Gastrocnemius medialis (tissue), 4 donors: Measurements from ENCODE around the gene VPS35L. TPM values are rescaled to one million over a fixed set of nuclear protein-coding genes. Genes with fewer than 3 reads are reported as not detected.
A peak's percentile ranks its signal among the peaks of the same experiment; 100 is the strongest.

Experiments
- ATAC-seq, 2 donors: fragments of 150-250 bp; one replicate each; pipeline ENCODE4 v1.9.1; 2016
- DNase-seq, 2 donors: peaks; one replicate each; pipeline ENCODE4 v3.0.0-alpha.2; 2019
- H3K27ac ChIP-seq, 4 donors: fragments of 200-600 bp; sonication (generic); 1 replicate in 1 of 4; 2 replicates in 3 of 4; pipeline ENCODE4 v1.5.1; 2016 to 2018; ENCODE audit warnings: mild to moderate bottlenecking in 2 of 4, moderate library complexity in 1 of 4
- H3K27me3 ChIP-seq, 3 donors: fragments of 200-600 bp; sonication (generic) in 2 of 3; 1 replicate in 1 of 3; 2 replicates in 2 of 3; pipeline versions ENCODE4 v1.5.1 to v1.6.0; 2016 to 2019; ENCODE audit warnings: mild to moderate bottlenecking in 1 of 3, moderate library complexity in 1 of 3
- H3K36me3 ChIP-seq, 2 donors: fragments of 200-600 bp; sonication (generic) in 1 of 2; one replicate each; pipeline ENCODE4 v1.5.1; 2017 to 2018
- H3K4me1 ChIP-seq, 2 donors: fragments of 200-600 bp; sonication (generic) in 1 of 2; one replicate each; pipeline ENCODE4 v1.5.1; 2016 to 2017; ENCODE audit warnings: mild to moderate bottlenecking in 2 of 2
- H3K4me3 ChIP-seq, 4 donors: fragments of 200-600 bp; sonication (generic) in 3 of 4; 1 replicate in 1 of 4; 2 replicates in 3 of 4; pipeline ENCODE4 v1.5.1; 2016 to 2019; ENCODE audit warnings: mild to moderate bottlenecking in 2 of 4
- H3K9me3 ChIP-seq, 3 donors: fragments of 200-600 bp; sonication (generic) in 2 of 3; 1 replicate in 1 of 3; 2 replicates in 2 of 3; pipeline ENCODE4 v1.5.1; 2016 to 2019
- POLR2A ChIP-seq, 2 donors: fragments of 450-650 bp; IDR thresholded peaks; one replicate each; pipeline ENCODE4 v1.6.1; 2017; ENCODE audit warnings: antibody characterized with exemption in 2 of 2, mild to moderate bottlenecking in 2 of 2, moderate library complexity in 2 of 2
- in situ Hi-C, 4 donors: fragments of 200-750 bp; cut with MboI; loops; one replicate each; pipeline versions ENCODE4 v1.15.0 to v1.8.0; 2017; ENCODE audit warnings: low sequenced_read_pairs in 4 of 4
- intact Hi-C: fragments of 100-400 bp; cut with DNase I; formaldehyde crosslinking; loops from one replicate; pipeline ENCODE4 v1.15.1; 2023; ENCODE audit warnings: low total_unique reads
- total RNA-seq, 4 donors: library from RNA; depleted of rRNA; stranded (reverse); fragments of >200 nt; gene quantifications; one replicate each; pipeline versions ENCODE4 v1.1.0 to v1.2.3, GENCODE V29; 2016
- TF ChIP-seq, protein P1 (sequence below), 5 experiments: fragments of 450-650 bp in 3 of 5; fragments of 200-600 bp in 2 of 5; sonication (generic) in 2 of 5; IDR thresholded peaks in 4 of 5; conservative IDR thresholded peaks in 1 of 5; 1 replicate in 4 of 5; 2 replicates in 1 of 5; pipeline ENCODE4 v1.5.1; 2016 to 2019; ENCODE audit warnings: antibody characterized with exemption in 5 of 5, mild to moderate bottlenecking in 3 of 5, moderate library complexity in 3 of 5

Gene VPS35L
- total RNA-seq, 4 donors from 2014 or later = 16.9 to 29.1 (median 24.8) TPM

DNA sequence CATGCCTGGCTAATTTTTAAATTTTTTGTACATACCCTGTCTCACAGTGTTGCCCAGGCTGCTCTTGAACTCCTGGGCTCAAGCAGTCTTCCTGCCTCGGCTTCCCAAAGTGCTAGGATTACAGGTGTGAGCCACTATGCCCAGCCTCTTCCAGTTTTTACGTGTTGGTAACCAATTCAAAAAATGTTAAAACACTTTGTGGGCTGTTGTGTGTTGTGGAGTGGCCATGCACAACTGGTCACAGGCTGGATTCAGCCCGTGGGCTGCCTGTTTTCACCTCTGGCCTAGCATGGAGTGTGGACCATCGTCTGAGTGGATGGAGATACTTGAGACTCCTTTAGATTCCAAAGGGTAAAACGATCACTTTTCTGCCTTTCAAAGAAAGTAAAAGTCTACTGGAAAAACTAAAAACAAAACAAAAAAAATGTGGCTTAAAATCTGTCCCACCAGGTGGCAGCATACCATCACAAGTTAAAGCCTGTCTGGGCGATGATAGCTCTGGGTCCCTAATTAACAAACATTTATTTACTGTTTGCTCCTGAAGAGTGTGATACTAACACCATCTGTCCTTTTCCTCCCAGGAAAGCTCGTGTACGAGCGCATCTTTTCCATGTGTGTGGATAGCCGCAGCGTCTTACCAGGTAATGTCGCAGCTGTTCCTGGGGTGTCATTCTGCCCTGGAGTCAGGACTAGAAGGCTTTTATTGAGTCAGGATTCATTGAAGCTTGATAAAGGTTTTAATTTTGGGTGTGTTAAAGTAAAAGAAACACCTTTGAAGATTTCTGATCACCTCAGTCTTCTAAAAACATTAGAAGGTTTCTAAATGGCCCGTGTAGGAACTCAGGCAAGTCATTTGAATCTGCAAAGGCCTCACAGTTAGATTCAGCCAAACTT, 45.8 kb downstream of the VPS35L start:
- TF ChIP-seq, protein P1, sequence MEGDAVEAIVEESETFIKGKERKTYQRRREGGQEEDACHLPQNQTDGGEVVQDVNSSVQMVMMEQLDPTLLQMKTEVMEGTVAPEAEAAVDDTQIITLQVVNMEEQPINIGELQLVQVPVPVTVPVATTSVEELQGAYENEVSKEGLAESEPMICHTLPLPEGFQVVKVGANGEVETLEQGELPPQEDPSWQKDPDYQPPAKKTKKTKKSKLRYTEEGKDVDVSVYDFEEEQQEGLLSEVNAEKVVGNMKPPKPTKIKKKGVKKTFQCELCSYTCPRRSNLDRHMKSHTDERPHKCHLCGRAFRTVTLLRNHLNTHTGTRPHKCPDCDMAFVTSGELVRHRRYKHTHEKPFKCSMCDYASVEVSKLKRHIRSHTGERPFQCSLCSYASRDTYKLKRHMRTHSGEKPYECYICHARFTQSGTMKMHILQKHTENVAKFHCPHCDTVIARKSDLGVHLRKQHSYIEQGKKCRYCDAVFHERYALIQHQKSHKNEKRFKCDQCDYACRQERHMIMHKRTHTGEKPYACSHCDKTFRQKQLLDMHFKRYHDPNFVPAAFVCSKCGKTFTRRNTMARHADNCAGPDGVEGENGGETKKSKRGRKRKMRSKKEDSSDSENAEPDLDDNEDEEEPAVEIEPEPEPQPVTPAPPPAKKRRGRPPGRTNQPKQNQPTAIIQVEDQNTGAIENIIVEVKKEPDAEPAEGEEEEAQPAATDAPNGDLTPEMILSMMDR (IDR thresholded peaks at IDR 0.05 in 4 of 5, conservative IDR thresholded peaks at IDR 0.05 in 1 of 5) = peak; percentile 44 to 66 (median 62)
- TF ChIP-seq POLR2A (IDR thresholded peaks at IDR 0.05) = no peak
- DNase-seq = no peak
- Histone ChIP-seq H3K27me3 (no peaks in the 10 kb centered on the region), H3K4me3 (no peak overlapping the region), H3K9me3 (no peaks in the 10 kb centered on the region), H3K27ac (no peak overlapping the region), H3K4me1 (peaks cover 4 to 7% of the 10 kb centered on the region in 2 donors), H3K36me3 (peaks cover 0 to 16% of the 10 kb centered on the region in 2 donors)
- intact Hi-C loops (loop anchor here (1.0 kb wide), 1 partner anchor 285 kb away; no protein-coding TSS in a partner anchor), in situ Hi-C loops (loop anchor here in 3 of 4 donors (5.0 to 10.0 kb wide), 2 partner anchors 286 to 293 kb away; no protein-coding TSS in a partner anchor)
- no peak for ATAC-seq

DNA sequence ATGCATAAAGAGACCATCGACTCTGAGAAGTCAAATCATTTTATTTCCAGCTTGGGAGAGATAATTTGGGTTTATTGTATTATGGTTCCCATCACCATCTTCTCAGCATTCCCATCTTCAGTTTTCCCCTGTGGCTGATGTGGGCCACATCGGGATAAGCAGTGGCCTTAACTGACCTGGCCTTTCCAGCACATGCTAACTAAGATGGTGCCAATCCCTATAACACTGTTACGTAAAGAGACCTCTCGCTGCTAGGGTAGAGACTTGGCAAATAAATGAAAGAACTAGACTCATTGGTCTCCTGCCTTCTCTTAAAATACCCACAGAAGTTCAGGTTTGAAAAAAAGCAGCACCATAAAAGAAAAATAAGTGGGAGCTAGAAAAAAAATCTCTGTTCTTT, 49.4 kb downstream of the VPS35L start:
- no peak for TF ChIP-seq POLR2A (IDR thresholded peaks at IDR 0.05)
- TF ChIP-seq, protein P1 (IDR thresholded peaks at IDR 0.05 in 4 of 5, conservative IDR thresholded peaks at IDR 0.05 in 1 of 5) = no peak
- H3K4me1 ChIP-seq = peaks cover 8 to 9% of the 10 kb centered on the region in 2 donors
- H3K36me3 ChIP-seq = peaks cover 0 to 32% of the 10 kb centered on the region in 2 donors
- DNase-seq (no peak), ATAC-seq (no peak)
- in situ Hi-C loops (loop anchor here in 3 of 4 donors (5.0 to 10.0 kb wide), 2 partner anchors 282 to 290 kb away; no protein-coding TSS in a partner anchor), intact Hi-C loops (no loop called here)
- H3K27me3 ChIP-seq = no peaks in the 10 kb centered on the region
- H3K9me3 ChIP-seq = no peaks in the 10 kb centered on the region
- no peak overlapping the region for H3K4me3 ChIP-seq
- H3K27ac ChIP-seq = peak overlapping the region in 1 of 4 donors; percentile 14

DNA sequence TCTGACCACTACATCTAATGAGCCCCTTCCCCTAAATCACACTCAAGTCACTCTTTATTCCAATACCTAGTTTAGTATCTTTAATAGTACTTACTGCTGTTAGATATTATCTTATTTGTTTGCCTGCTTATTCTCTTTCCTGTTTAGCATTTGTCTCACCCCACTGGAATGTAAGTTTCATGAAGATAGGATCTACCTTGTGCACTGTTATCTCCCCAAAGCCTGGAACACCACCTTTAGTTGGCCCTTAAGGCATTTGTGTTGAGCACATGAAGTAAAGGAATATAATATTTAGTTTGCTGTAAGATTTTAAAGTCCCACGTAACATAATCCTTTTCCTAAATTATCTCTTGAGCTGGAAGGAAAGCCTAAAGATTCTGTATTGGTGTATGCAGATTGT, 50.2 kb downstream of the VPS35L start:
- no peak for DNase-seq
- H3K27me3 ChIP-seq = no peaks in the 10 kb centered on the region
- H3K36me3 ChIP-seq = peaks cover 0 to 37% of the 10 kb centered on the region in 2 donors
- TF ChIP-seq, protein P1 (IDR thresholded peaks at IDR 0.05 in 4 of 5, conservative IDR thresholded peaks at IDR 0.05 in 1 of 5) = no peak
- TF ChIP-seq POLR2A (IDR thresholded peaks at IDR 0.05) = no peak
- intact Hi-C loops = no loop called here
- H3K27ac ChIP-seq = peak overlapping the region in 1 of 4 donors; percentile 14
- no peak overlapping the region for H3K4me3 ChIP-seq
- no peak for ATAC-seq
- no peaks in the 10 kb centered on the region for H3K9me3 ChIP-seq
- in situ Hi-C loops = loop anchor here in 1 of 4 donors (10.0 kb wide), 1 partner anchor 289 kb away; no protein-coding TSS in a partner anchor
- peaks cover 8 to 9% of the 10 kb centered on the region in 2 donors for H3K4me1 ChIP-seq

GRCh38 chr16:19607616-19608280, 52.2 kb downstream of the VPS35L start:
- DNase-seq (no peak), ATAC-seq (no peak)
- intact Hi-C loops (no loop called here), in situ Hi-C loops (loop anchor here in 1 of 4 donors (10.0 kb wide), 1 partner anchor 287 kb away; no protein-coding TSS in a partner anchor)
- Histone ChIP-seq H3K4me3 (no peak overlapping the region), H3K27me3 (no peaks in the 10 kb centered on the region), H3K4me1 (peaks cover 8 to 9% of the 10 kb centered on the region in 2 donors), H3K36me3 (peaks cover 0 to 48% of the 10 kb centered on the region in 2 donors), H3K9me3 (no peaks in the 10 kb centered on the region), H3K27ac (no peak overlapping the region)
- TF ChIP-seq, protein P1 (IDR thresholded peaks at IDR 0.05 in 4 of 5, conservative IDR thresholded peaks at IDR 0.05 in 1 of 5) = no peak
